Activated gamma-delta T cell treated with anti-CD3 and anti-CD28 coated beads, Interleukin-2, amount 50 U/mL, for 16 hours (primary cell): Measurements from ENCODE around the gene MRPL44.
"Not testable (repeated sequence)": the region's sequence is repeated elsewhere in the genome, so short reads cannot be mapped to it uniquely, and the experiment has no call there.

Experiments
- DNase-seq: peaks from one replicate; pipeline ENCODE4 v3.0.0-alpha.2; 2020; ENCODE audit warnings: low read depth

Gene MRPL44

GRCh38 chr2:223971731-223972130 lies 14.5 kb downstream of the MRPL44 start:
- DNase-seq, result no peak

- DNase-seq, result no peak
These were observed 15.4 kb downstream of the MRPL44 start for GRCh38 chr2:223972656-223973102.

GRCh38 chr2:223973606-223974005 lies 16.3 kb downstream of the MRPL44 start:
- DNase-seq, result no peak

GRCh38 chr2:223976635-223977226 lies 19.5 kb downstream of the MRPL44 start:
- no peak for DNase-seq

- DNase-seq, result no peak
These were observed 21.2 kb downstream of the MRPL44 start for GRCh38 chr2:223978451-223978850.

- no peak for DNase-seq
These were observed 22.6 kb downstream of the MRPL44 start for GRCh38 chr2:223979730-223980396.

GRCh38 chr2:223980397-223980735 lies 23.1 kb downstream of the MRPL44 start:
- DNase-seq, result no peak

GRCh38 chr2:223980803-223981202 lies 23.5 kb downstream of the MRPL44 start:
- DNase-seq, result no peak

- DNase-seq, result no peak
These were observed 24.0 kb downstream of the MRPL44 start for GRCh38 chr2:223981241-223981640.

GRCh38 chr2:223989206-223989855 lies 32.1 kb downstream of the MRPL44 start:
- no peak for DNase-seq

GRCh38 chr2:223989856-223990232 lies 32.6 kb downstream of the MRPL44 start:
- no peak for DNase-seq

- DNase-seq, result no peak
These were observed 34.3 kb downstream of the MRPL44 start for GRCh38 chr2:223991611-223992010.

GRCh38 chr2:223993634-223994232 lies 36.5 kb downstream of the MRPL44 start:
- peak; percentile 53 for DNase-seq

GRCh38 chr2:223994562-223995162 lies 37.4 kb downstream of the MRPL44 start:
- no peak for DNase-seq

- DNase-seq, result no peak
These were observed 38.3 kb downstream of the MRPL44 start for GRCh38 chr2:223995569-223995968.

GRCh38 chr2:223996391-223996790 lies 39.1 kb downstream of the MRPL44 start:
- DNase-seq, result no peak

- DNase-seq, result no peak
These were observed 40.7 kb downstream of the MRPL44 start for GRCh38 chr2:223997938-223998337.

GRCh38 chr2:223998948-223999347 lies 41.7 kb downstream of the MRPL44 start:
- DNase-seq, result no peak

GRCh38 chr2:223999862-224000261 lies 42.6 kb downstream of the MRPL44 start:
- DNase-seq, result no peak

- DNase-seq, result not testable (repeated sequence)
These were observed 43.4 kb downstream of the MRPL44 start for GRCh38 chr2:224000662-224001061.

GRCh38 chr2:224004105-224004695 lies 46.9 kb downstream of the MRPL44 start:
- DNase-seq, result no peak

- DNase-seq, result no peak
These were observed 51.5 kb downstream of the MRPL44 start for GRCh38 chr2:224008702-224009261.
